ENCODE measurements around the gene NPEPL1. TPM values are rescaled to one million over a fixed set of nuclear protein-coding genes. Genes with fewer than 3 reads are reported as not detected.

The NPEPL1 gene
- total and polyA plus RNA-seq, 2 of the 8 experiments (the other 6 are each of a cell fraction or from before 2014, with no cell fraction given) = 12.4 to 26.8 TPM

- peak; percentile 90 for TF ChIP-seq KDM5A (IDR thresholded peaks at IDR 0.05; ENCODE audit: low read length)
- no peak for TF ChIP-seq RFX5 (IDR thresholded peaks at IDR 0.05; ENCODE audit: borderline replicate concordance, low read depth, low read length)
- no peak for TF ChIP-seq GTF2F1 (IDR thresholded peaks at IDR 0.05; ENCODE audit: borderline replicate concordance, low read depth, low read length)
- TF ChIP-seq EP300 (IDR thresholded peaks at IDR 0.05; ENCODE audit: borderline replicate concordance in 1 of 2, low read depth in 2 of 2, low read length in 2 of 2) = peak; percentile 51 to 90
- no peak for TF ChIP-seq CTBP2 (IDR thresholded peaks at IDR 0.05; ENCODE audit: borderline replicate concordance, insufficient read depth, insufficient read length, low read length)
- peak; percentile 69; the same call in 1 of the 2 replicates for TF ChIP-seq TCF12 (IDR thresholded peaks at IDR 0.05; ENCODE audit: low read depth, low read length)
- no peak for TF ChIP-seq NRF1 (IDR thresholded peaks at IDR 0.05; ENCODE audit: low read depth, low read length)
- TF ChIP-seq TBP (IDR thresholded peaks at IDR 0.05; ENCODE audit: low read depth, low read length) = peak; percentile 86
- no peak for TF ChIP-seq HDAC6 (IDR thresholded peaks at IDR 0.05; ENCODE audit: low read depth, low read length)
- TF ChIP-seq ATF3 (IDR thresholded peaks at IDR 0.05; ENCODE audit: insufficient read depth, low read depth, low read length) = no peak
- TF ChIP-seq MAX (IDR thresholded peaks at IDR 0.05) = peak; percentile 75
- TF ChIP-seq FOSL1 (IDR thresholded peaks at IDR 0.05; ENCODE audit: insufficient read depth, low read depth, low read length) = no peak
- no peak for TF ChIP-seq RNF2 (IDR thresholded peaks at IDR 0.05; ENCODE audit: borderline replicate concordance, low read depth, low read length, missing control alignments, poor library complexity, severe bottlenecking)
- TF ChIP-seq PHF8 (conservative IDR thresholded peaks at IDR 0.05; ENCODE audit: low read depth, low read length) = peak; percentile 69
- peak; percentile 43; the same call in 1 of the 2 replicates for TF ChIP-seq SIX5 (IDR thresholded peaks at IDR 0.05; ENCODE audit: low read depth, low read length)
- peak; percentile 38; the same call in 1 of the 2 replicates for TF ChIP-seq BRCA1 (IDR thresholded peaks at IDR 0.05; ENCODE audit: low read depth, low read length)
- peak; percentile 76 for TF ChIP-seq KDM4A (IDR thresholded peaks at IDR 0.05; ENCODE audit: low read depth, low read length, severe bottlenecking)
- no peak for TF ChIP-seq SIRT6 (IDR thresholded peaks at IDR 0.05; ENCODE audit: low read length)
- no peak for TF ChIP-seq SP2 (IDR thresholded peaks at IDR 0.05; ENCODE audit: low read length)
- TF ChIP-seq SIN3A (conservative IDR thresholded peaks at IDR 0.05 in 1 of 2, IDR thresholded peaks at IDR 0.05 in 1 of 2; ENCODE audit: low read depth in 1 of 2, low read length in 2 of 2) = peak; percentile 84 to 90; a peak in 3 of 4 replicates
- no peak for TF ChIP-seq CEBPB (IDR thresholded peaks at IDR 0.05; ENCODE audit: low read depth, low read length)
These were observed 41.6 kb upstream of the NPEPL1 start, which contains the start of gene STX16 (continued) for GRCh38 chr20:58650776-58651558.

All from H1 (cell line).